HepG2 (cell line): ENCODE data around the gene UQCRC1. TPM values are rescaled to one million over a fixed set of nuclear protein-coding genes. Genes with fewer than 3 reads are reported as not detected.

Experiments used
- ARID5B ChIP-seq: IDR thresholded peaks from 2 replicates; pipeline ENCODE4 v1.4.0; 2020; ENCODE audit warnings: mild to moderate bottlenecking, missing genetic modification reagents
- CCDC6 ChIP-seq: sonication (generic); formaldehyde crosslinking; IDR thresholded peaks from 2 replicates; pipeline ENCODE4 v1.8.1; 2022; ENCODE audit warnings: mild to moderate bottlenecking, missing genetic modification reagents, moderate library complexity
- CREB1 ChIP-seq, 2 experiments: fragments of 450-650 bp in 1 of 2; IDR thresholded peaks; 2 replicates each; pipeline ENCODE4 v1.6.1; 2016 to 2017; ENCODE audit warnings: control low read depth in 1 of 2, mild to moderate bottlenecking in 1 of 2, missing compliant biosample characterization in 1 of 2, missing genetic modification characterization in 1 of 2
- FLYWCH1 ChIP-seq: sonication (generic); formaldehyde crosslinking; IDR thresholded peaks from 2 replicates; pipeline ENCODE4 v1.8.1; 2023; ENCODE audit warnings: mild to moderate bottlenecking, missing genetic modification reagents
- HNF4A ChIP-seq: sonication (generic); formaldehyde crosslinking; IDR thresholded peaks from 2 replicates; pipeline ENCODE4 v1.4.0; 2020; ENCODE audit warnings: missing genetic modification reagents
- HOXA5 ChIP-seq: sonication (generic); formaldehyde crosslinking; IDR thresholded peaks from 2 replicates; pipeline ENCODE4 v1.4.0; 2020; ENCODE audit warnings: missing genetic modification reagents
- NFIB ChIP-seq: sonication (generic); formaldehyde crosslinking; IDR thresholded peaks from 2 replicates; pipeline ENCODE4 v1.9.0; 2021; ENCODE audit warnings: missing genetic modification reagents, mild to moderate bottlenecking, borderline replicate concordance
- PAXIP1 ChIP-seq: sonication (generic); formaldehyde crosslinking; conservative IDR thresholded peaks from 2 replicates; pipeline ENCODE4 v1.4.0; 2020; ENCODE audit warnings: mild to moderate bottlenecking, missing genetic modification reagents, moderate library complexity
- PHF8 ChIP-seq: sonication (generic); formaldehyde crosslinking; IDR thresholded peaks from 2 replicates; pipeline ENCODE4 v1.5.0; 2020; ENCODE audit warnings: missing genetic modification reagents
- SALL2 ChIP-seq: sonication (generic); formaldehyde crosslinking; IDR thresholded peaks from 2 replicates; pipeline ENCODE4 v1.8.1; 2023; ENCODE audit warnings: mild to moderate bottlenecking, missing genetic modification reagents, inconsistent platforms
- TMF1 ChIP-seq: sonication (generic); formaldehyde crosslinking; IDR thresholded peaks from 2 replicates; pipeline ENCODE4 v1.8.1; 2022; ENCODE audit warnings: low read depth, missing genetic modification reagents
- ZMYM2 ChIP-seq: sonication (generic); formaldehyde crosslinking; IDR thresholded peaks from 2 replicates; pipeline ENCODE4 v1.8.0; 2022; ENCODE audit warnings: mild to moderate bottlenecking, missing genetic modification reagents
- ZNF12 ChIP-seq: sonication (generic); formaldehyde crosslinking; IDR thresholded peaks from 2 replicates; pipeline ENCODE4 v1.5.0; 2020; ENCODE audit warnings: missing genetic modification reagents
- ZNF33B ChIP-seq: sonication (generic); formaldehyde crosslinking; IDR thresholded peaks from 2 replicates; pipeline ENCODE4 v1.5.1; 2020; ENCODE audit warnings: mild to moderate bottlenecking, missing genetic modification reagents
- ZNF430 ChIP-seq: sonication (generic); formaldehyde crosslinking; IDR thresholded peaks from 2 replicates; pipeline ENCODE4 v1.9.0; 2021; ENCODE audit warnings: mild to moderate bottlenecking, missing genetic modification reagents
- ZNF629 ChIP-seq: sonication (generic); formaldehyde crosslinking; conservative IDR thresholded peaks from 2 replicates; pipeline ENCODE4 v1.5.0; 2020; ENCODE audit warnings: missing genetic modification reagents
- polyA plus RNA-seq, 8 experiments: library from polyadenylated mRNA; depleted of rRNA in 3 of 8; stranded (reverse) in 7 of 8; unstranded in 1 of 8; fragments of >200 nt; fragmentation: Illumina TruSeq in 4 of 8; extraction: Trizol in 4 of 8; gene quantifications; 2 replicates each; pipeline versions ENCODE4 v1.2.1 to v1.2.3, GENCODE V29; 2011 to 2016; ENCODE audit warnings: low read depth in 4 of 8, missing spikeins in 1 of 8, mixed read lengths in 1 of 8; ENCODE audit not compliant: insufficient read depth in 1 of 8
- total RNA-seq, 5 experiments: library from RNA; depleted of rRNA; stranded (reverse); fragments of >200 nt; fragmentation: Illumina TruSeq; extraction: Trizol; gene quantifications; 2 replicates each; pipeline ENCODE4 v1.2.3, GENCODE V29; 2016; ENCODE audit warnings: low read depth in 1 of 5
- TF ChIP-seq, protein P1 (sequence below): sonication (generic); formaldehyde crosslinking; IDR thresholded peaks from 2 replicates; pipeline ENCODE4 v1.8.1; 2022; ENCODE audit warnings: mild to moderate bottlenecking, missing genetic modification reagents
- TF ChIP-seq, protein P2 (sequence below): IDR thresholded peaks from 2 replicates; pipeline ENCODE4 v1.6.1; 2012; ENCODE audit warnings: inconsistent platforms
- TF ChIP-seq, protein P3 (sequence below): IDR thresholded peaks from 2 replicates; pipeline ENCODE4 v1.6.1; 2016; ENCODE audit warnings: low read depth, borderline replicate concordance

Gene UQCRC1
- total and polyA plus RNA-seq, 2 of the 13 experiments (the other 11 are each of a cell fraction or from before 2014, with no cell fraction given), result 316 to 680 TPM

GRCh38 chr3:48635222-48636021 is 26.0 kb upstream of the UQCRC1 start, which contains the start of gene SLC26A6 (continued):
- no peak for TF ChIP-seq ARID5B (CRISPR knock-in tag)
- TF ChIP-seq ZNF12 (CRISPR knock-in tag), result no peak
- TF ChIP-seq, protein P1, sequence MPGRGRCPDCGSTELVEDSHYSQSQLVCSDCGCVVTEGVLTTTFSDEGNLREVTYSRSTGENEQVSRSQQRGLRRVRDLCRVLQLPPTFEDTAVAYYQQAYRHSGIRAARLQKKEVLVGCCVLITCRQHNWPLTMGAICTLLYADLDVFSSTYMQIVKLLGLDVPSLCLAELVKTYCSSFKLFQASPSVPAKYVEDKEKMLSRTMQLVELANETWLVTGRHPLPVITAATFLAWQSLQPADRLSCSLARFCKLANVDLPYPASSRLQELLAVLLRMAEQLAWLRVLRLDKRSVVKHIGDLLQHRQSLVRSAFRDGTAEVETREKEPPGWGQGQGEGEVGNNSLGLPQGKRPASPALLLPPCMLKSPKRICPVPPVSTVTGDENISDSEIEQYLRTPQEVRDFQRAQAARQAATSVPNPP (CRISPR knock-in tag), result peak; percentile 85
- TF ChIP-seq NFIB (CRISPR knock-in tag), result no peak
- no peak; the same call in 1 of the 2 replicates for TF ChIP-seq PAXIP1 (CRISPR knock-in tag)
- peak; percentile 83; the same call in 1 of the 2 replicates for TF ChIP-seq CCDC6 (CRISPR knock-in tag)
- peak; percentile 85 for TF ChIP-seq PHF8
- TF ChIP-seq HOXA5, result peak; percentile 80
- TF ChIP-seq, protein P2, sequence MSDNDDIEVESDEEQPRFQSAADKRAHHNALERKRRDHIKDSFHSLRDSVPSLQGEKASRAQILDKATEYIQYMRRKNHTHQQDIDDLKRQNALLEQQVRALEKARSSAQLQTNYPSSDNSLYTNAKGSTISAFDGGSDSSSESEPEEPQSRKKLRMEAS, result peak; percentile 70
- no peak for TF ChIP-seq ZMYM2 (CRISPR knock-in tag)
- TF ChIP-seq CREB1 (IDR thresholded peaks at IDR 0.05), result no peak; the same call in 1 of the 2 replicates
- TF ChIP-seq CREB1 (CRISPR knock-in tag; IDR thresholded peaks at IDR 0.05), result no peak
- peak; percentile 3; the same call in 1 of the 2 replicates for TF ChIP-seq HNF4A (CRISPR knock-in tag)
- TF ChIP-seq, protein P3, sequence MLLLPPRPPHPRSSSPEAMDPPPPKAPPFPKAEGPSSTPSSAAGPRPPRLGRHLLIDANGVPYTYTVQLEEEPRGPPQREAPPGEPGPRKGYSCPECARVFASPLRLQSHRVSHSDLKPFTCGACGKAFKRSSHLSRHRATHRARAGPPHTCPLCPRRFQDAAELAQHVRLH (CRISPR knock-in tag), result no peak
- peak; percentile 52; the same call in 1 of the 2 replicates for TF ChIP-seq TMF1 (CRISPR knock-in tag)
- peak; percentile 50; the same call in 1 of the 2 replicates for TF ChIP-seq ZNF33B (CRISPR knock-in tag)
- TF ChIP-seq ZNF430, result peak; percentile 85
- TF ChIP-seq ZNF629 (CRISPR knock-in tag), result no peak
- TF ChIP-seq SALL2 (CRISPR knock-in tag), result peak; percentile 65; the same call in 1 of the 2 replicates
- no peak for TF ChIP-seq FLYWCH1 (CRISPR knock-in tag)
